ENCODE results near the gene TBC1D14.
"Not testable (repeated sequence)": the region's sequence is repeated elsewhere in the genome, so short reads cannot be mapped to it uniquely, and the experiment has no call there.

The TBC1D14 gene

GRCh38 chr4:7079909-7080308 is 170.3 kb downstream of the TBC1D14 start:
- no CpG with 5 or more reads among the region's 2 CpGs for WGBS (ENCODE audit: extremely low coverage, insufficient coverage, insufficient read length)

More at GRCh38 chr4:7079909-7080308, 170.3 kb downstream of the TBC1D14 start:
- not testable (repeated sequence) for H3K4me1 ChIP-seq (ENCODE audit: control insufficient read depth in 1 of 2, insufficient read depth in 2 of 2, low read length in 2 of 2); H3K23ac ChIP-seq (ENCODE audit: low read length); DNase-seq; H3K4ac ChIP-seq (ENCODE audit: low read depth, low read length); H3K79me2 ChIP-seq (ENCODE audit: control insufficient read depth, insufficient read depth, low read length, poor library complexity); H2AFZ ChIP-seq (ENCODE audit: insufficient read depth, low read length, poor library complexity); H3K27ac ChIP-seq (ENCODE audit: low read depth, low read length); H4K8ac ChIP-seq (ENCODE audit: low read depth, low read length); H3K27me3 ChIP-seq (ENCODE audit: insufficient read depth, low read length); H3K4me3 ChIP-seq (ENCODE audit: low read depth, low read length); H4K91ac ChIP-seq (ENCODE audit: low read depth, low read length); H3K9me3 ChIP-seq (ENCODE audit: insufficient read depth, low read depth, low read length); H3K9ac ChIP-seq (ENCODE audit: low read length); H2AK5ac ChIP-seq (ENCODE audit: low read length); H3K36me3 ChIP-seq (ENCODE audit: control insufficient read depth in 1 of 2, insufficient read depth in 2 of 2, low read length in 2 of 2); H3K79me1 ChIP-seq (ENCODE audit: low read length); H2BK5ac ChIP-seq (ENCODE audit: low read depth, low read length, poor library complexity); H3K4me2 ChIP-seq (ENCODE audit: low read length); H3K14ac ChIP-seq (ENCODE audit: low read length); H2BK120ac ChIP-seq (ENCODE audit: insufficient read depth, low read length, poor library complexity); H3K18ac ChIP-seq (ENCODE audit: low read length); H2BK12ac ChIP-seq (ENCODE audit: low read length); H4K12ac ChIP-seq (ENCODE audit: low read depth, low read length)

Data from trophoblast cell (in vitro differentiated cells and primary cell).